NB4 (cell line): ENCODE results near the gene FAR1.
A peak's percentile ranks its signal among the peaks of the same experiment; 100 is the strongest.

Experiments used
- DNase-seq: peaks from one replicate; pipeline ENCODE4 v3.0.0; 2010; ENCODE audit warnings: low read depth
- H3K4me3 ChIP-seq: one replicate; pipeline ENCODE4 v1.5.1; 2011; ENCODE audit warnings: mild to moderate bottlenecking, low read depth, low read length, moderate library complexity
- CTCF ChIP-seq: IDR thresholded peaks from one replicate; pipeline ENCODE4 v1.5.1; 2012; ENCODE audit warnings: low read depth, low read length
- MAX ChIP-seq: IDR thresholded peaks from 2 replicates; pipeline ENCODE4 v1.6.1; 2011; ENCODE audit warnings: low read depth, low read length
- MYC ChIP-seq: IDR thresholded peaks from 2 replicates; pipeline ENCODE4 v1.6.1; 2011; ENCODE audit warnings: low read depth, low read length
- POLR2A ChIP-seq: IDR thresholded peaks from 2 replicates; pipeline ENCODE4 v1.6.1; 2011; ENCODE audit warnings: mild to moderate bottlenecking; ENCODE audit not compliant: insufficient read length; ENCODE audit errors: extremely low read depth

FAR1 gene

GRCh38 chr11:13702071-13702470 lies 33.6 kb downstream of the FAR1 start:
- TF ChIP-seq MYC (no peak), CTCF (no peak), POLR2A (no peak), MAX (no peak)
- DNase-seq: no peak
- H3K4me3 ChIP-seq: no peak overlapping the region

DNA sequence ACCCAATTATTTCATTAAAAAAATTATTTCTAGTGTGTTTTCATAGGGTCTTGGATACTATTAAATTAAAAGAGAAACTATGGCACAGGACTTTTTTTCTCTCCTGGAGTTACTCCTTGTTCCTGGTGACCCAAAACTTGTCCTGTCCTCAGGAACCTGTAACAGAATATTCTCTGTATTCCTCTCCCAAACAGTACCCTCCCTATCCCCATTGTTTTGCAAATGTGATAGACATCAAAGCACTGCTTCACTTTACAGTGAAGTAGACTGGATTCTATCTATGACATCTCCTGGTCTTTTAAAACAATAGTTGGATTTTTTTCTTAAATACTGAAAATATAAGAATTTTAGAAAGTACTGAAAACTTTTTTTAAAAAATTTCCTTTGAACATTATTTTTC lies 37.2 kb downstream of the FAR1 start:
- no peak overlapping the region for H3K4me3 ChIP-seq
- no peak for DNase-seq
- no peak for TF ChIP-seq MAX

DNA sequence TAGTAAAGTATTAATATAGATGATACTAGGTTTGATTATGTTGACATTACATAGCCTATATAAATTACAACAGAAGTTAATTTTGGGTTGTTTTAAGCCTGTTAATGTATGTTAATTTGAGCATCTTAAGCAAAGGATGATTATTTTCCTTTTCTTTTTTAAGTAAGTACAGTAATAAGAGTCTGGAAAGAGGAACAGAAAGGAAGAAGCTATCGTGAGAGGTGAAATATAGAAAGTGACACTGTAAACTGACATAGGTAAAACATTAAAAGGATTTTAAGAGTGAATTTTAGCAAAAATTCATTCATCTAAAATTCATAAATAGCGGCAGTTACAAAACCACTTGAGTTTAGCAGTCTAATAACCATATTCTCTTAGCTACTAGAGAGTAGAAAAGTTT lies 45.5 kb downstream of the FAR1 start:
- H3K4me3 ChIP-seq: no peak overlapping the region
- DNase-seq: no peak
- TF ChIP-seq CTCF (no peak), MYC (no peak), MAX (no peak), POLR2A (no peak)

DNA sequence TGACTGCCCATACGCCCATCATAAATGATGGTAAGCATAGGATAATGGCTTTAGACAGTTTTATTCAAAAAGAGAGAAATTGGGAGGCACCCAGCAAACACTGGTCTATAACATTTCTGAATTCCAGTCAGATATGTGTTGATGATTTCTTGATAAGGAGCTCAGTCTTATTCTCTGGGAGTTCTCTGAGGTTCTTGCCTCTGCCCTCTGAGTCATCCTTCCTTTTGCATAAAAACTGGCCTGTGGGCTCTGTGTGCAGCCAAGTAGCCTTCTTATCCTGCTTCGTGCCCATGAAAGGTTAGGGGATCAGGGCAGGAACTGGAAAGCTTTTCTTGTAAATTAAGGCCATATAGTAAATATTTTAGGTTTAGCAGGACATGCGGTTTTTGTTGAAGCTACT lies 48.9 kb downstream of the FAR1 start:
- peak; percentile 47 for DNase-seq
- TF ChIP-seq MYC (no peak), POLR2A (no peak), CTCF (no peak), MAX (no peak)
- H3K4me3 ChIP-seq: no peak overlapping the region

- TF ChIP-seq MYC (no peak), MAX (no peak), POLR2A (no peak), CTCF (no peak)
- no peak overlapping the region for H3K4me3 ChIP-seq
- no peak for DNase-seq
Measured at GRCh38 chr11:13718394-13718793, 49.9 kb downstream of the FAR1 start.

GRCh38 chr11:13720940-13721339 lies 52.5 kb downstream of the FAR1 start:
- H3K4me3 ChIP-seq: no peak overlapping the region
- no peak for DNase-seq
- TF ChIP-seq MYC (no peak), POLR2A (no peak), CTCF (no peak), MAX (no peak)
